Stimulated activated naive CD4-positive, alpha-beta T cell (primary cell): ENCODE measurements around the gene NAP1L4.

Experiments
- DNase-seq, 6 experiments: peaks; one replicate each; lab custom pipeline; 2025; lab: John Stamatoyannopoulos, UW

Gene NAP1L4

DNA sequence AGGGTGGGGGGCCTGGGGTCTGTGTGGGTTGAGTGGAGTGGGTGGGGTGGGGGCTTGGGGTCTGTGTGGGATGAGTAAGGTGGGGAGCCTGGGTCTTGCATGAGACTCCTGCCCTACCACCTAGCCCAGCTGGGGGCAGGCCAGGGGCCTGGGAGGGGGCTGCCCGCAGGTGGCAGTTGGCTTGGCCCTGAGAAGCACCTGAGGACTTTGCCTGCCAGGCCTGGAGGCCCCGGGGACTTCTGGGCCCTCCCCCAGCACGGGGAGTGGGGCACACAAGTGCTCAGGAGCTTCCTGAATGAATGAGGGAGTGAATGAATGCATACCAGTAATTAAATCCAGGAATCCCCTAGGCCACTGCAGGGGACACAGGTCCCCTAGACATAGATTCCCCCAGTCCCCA lies 69.5 kb downstream of the NAP1L4 start:
- DNase-seq: no peak

- no peak for DNase-seq
Measured at GRCh38 chr11:2921742-2922493, 70.2 kb downstream of the NAP1L4 start.

DNA sequence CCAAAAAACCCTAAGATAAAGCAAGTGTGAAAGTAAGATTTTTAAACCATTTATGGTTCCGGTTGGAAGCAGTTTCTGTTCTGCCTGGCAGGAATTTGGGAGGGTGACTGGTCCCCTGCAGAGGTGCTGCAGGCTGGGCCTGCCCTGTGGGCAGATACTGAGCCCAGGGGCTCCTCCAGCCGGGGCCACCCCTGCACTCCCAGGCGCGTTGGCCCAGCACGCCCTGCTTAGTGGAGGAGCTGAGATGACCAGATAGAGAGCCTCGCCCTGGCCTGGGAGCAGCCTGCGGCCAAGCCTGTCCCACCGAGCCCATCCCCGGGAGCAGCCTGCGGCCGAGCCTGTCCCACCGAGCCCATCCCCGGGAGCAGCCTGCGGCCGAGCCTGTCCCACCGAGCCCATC lies 70.9 kb downstream of the NAP1L4 start:
- no peak for DNase-seq

GRCh38 chr11:2920343-2920742 lies 71.8 kb downstream of the NAP1L4 start:
- DNase-seq: no peak

GRCh38 chr11:2919837-2920236 lies 72.3 kb downstream of the NAP1L4 start:
- DNase-seq: no peak

- no peak for DNase-seq
Measured at GRCh38 chr11:2919188-2919587, 72.9 kb downstream of the NAP1L4 start.

GRCh38 chr11:2917842-2918490 lies 74.2 kb downstream of the NAP1L4 start:
- DNase-seq: no peak

GRCh38 chr11:2916892-2917645 lies 75.1 kb downstream of the NAP1L4 start:
- no peak for DNase-seq

DNA sequence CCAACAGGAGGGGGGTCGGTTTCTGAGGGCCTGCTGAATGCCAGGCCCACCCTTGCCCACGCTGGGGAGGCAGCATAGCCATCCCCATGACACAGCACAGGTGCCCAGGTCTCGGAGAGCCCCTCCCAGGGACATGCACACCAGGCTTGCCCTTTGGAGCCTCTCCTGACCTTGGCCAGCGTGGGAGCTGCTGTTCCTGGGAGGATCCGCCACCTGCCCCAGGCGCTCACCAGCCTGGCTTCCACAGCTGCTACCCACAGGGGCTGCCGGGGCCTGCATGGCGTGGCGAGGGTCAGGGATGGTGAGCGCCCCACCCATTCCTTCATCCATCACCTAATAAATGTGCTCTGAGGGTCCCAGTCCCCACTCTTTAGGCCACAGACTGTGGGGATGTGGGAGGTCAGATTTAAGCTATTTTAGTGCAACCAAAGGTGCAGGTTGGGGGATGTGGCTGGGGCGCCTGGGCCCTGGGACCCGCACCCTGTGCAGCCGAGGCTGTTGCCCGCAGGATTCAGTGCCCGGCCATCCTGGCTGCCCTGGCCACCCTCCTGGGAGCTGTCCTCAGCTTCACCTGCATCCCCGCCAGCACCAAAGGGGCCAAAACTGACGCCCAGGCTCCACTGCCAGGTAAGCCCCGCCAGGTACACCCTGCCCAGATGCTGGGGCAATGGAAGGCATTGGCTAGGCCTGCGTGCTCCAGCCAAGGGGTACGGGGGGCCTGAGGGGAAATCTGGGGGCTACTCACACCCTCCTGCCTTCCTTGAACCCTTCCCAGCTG lies 75.8 kb downstream of the NAP1L4 start:
- DNase-seq: no peak

GRCh38 chr11:2915473-2915872 lies 76.7 kb downstream of the NAP1L4 start:
- no peak for DNase-seq

- DNase-seq: no peak
Measured at GRCh38 chr11:2914455-2915195, 77.5 kb downstream of the NAP1L4 start.

DNA sequence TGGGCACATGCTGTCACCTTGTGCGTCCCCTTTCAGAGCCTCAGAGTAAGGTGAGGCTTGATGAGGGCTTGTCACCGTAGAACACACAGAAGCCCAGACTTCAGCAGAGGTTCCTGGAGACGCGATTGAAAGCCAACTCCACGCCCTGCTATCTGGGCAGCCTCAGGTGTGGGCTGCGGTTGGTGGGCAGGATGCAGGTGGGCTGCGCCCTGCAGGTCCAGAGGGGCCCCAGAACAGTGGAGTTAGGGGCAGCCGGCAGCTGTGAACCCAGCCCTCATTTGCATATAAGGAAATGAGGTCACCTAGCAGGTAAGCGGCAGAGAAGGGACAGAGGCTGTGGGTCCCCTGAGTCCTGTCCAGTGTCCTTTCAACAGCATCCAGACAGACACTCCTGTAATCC lies 78.4 kb downstream of the NAP1L4 start:
- no peak for DNase-seq

GRCh38 chr11:2913019-2913431 lies 79.1 kb downstream of the NAP1L4 start:
- DNase-seq: no peak

GRCh38 chr11:2912498-2912897 lies 79.6 kb downstream of the NAP1L4 start:
- no peak for DNase-seq

DNA sequence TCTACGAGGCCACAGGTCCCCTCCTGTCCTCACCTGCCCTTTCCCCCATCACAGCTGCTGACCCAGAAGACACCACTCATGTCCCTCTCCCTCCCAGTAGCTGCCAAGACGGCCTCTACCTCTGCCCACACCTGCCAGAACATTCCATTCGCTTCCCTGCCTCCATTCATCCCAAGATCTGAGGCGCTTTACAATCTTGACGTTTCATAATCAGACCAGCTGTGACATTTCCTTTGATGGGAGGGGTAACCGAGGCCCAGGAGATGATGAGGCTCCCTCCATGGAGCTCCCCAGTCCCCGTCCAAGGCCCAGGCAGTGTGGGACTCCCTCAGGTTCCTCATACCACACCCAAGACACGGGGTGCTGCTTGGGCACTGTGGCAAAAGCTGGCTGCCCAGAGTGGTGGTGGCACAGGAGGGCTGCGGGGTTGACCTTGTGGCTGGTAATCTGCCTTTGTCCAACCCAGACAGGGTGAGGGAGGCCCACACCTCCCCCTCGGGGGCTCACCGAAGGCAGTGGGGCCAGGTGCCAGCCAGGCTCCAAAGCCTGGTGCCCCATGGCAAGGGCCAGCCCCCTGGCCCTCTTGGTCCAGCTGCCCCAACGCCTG lies 80.2 kb downstream of the NAP1L4 start:
- no peak for DNase-seq

- no peak for DNase-seq
Measured at GRCh38 chr11:2911088-2911784, 80.9 kb downstream of the NAP1L4 start.

GRCh38 chr11:2910401-2910955 lies 81.7 kb downstream of the NAP1L4 start:
- DNase-seq: no peak

GRCh38 chr11:2909133-2909902 lies 82.8 kb downstream of the NAP1L4 start:
- DNase-seq: no peak

DNA sequence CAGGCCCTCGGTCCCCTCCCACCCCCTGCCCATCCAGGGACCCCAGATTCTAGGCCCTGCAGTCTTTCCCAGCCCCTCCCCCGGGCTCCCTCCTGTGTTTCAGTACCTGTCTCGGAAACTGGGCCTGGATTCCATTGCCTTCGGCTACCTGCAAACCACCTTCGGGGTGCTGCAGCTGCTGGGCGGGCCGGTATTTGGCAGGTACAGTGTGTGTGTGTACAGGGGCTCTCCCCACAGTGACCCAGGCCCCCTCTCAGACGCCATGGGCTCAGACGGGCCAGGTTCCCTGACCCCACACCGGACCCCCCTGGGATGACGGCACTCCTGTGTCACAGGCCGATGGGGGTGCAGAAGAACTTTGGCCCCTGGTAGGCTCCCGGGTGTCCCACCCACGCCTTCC lies 84.0 kb downstream of the NAP1L4 start:
- no peak for DNase-seq
